ENCODE results near the gene RANBP10. TPM values are rescaled to one million over a fixed set of nuclear protein-coding genes. Genes with fewer than 3 reads are reported as not detected.

The RANBP10 gene
- total RNA-seq, 2 experiments from 2014 or later = 15.6 to 18.0 TPM

GRCh38 chr16:67828651-67829050 is 22.3 kb upstream of the RANBP10 start:
- peaks cover 9% of the 10 kb centered on the region for H3K4me1 Mint-ChIP-seq
- no peak overlapping the region for H3K27ac Mint-ChIP-seq
- peaks cover 12% of the 10 kb centered on the region for H3K36me3 Mint-ChIP-seq (ENCODE audit: low read depth)
- DNase-seq (no peak), ATAC-seq (no peak)
- H3K4me3 Mint-ChIP-seq = no peak overlapping the region
- H3K9me3 Mint-ChIP-seq (ENCODE audit: low read depth) = no peaks in the 10 kb centered on the region
- POLR2A ChIA-PET = no interaction called here
- intact Hi-C loops (cut with DNase I, micrococcal nuclease) = no loop called here
- no peaks in the 10 kb centered on the region for H3K27me3 Mint-ChIP-seq
- CTCF ChIA-PET = no interaction called here

GRCh38 chr16:67825906-67826305 is 19.5 kb upstream of the RANBP10 start:
- ChIA-PET CTCF (interaction anchor here (0.6 to 1.1 kb wide), 4 partner anchors 9 to 103 kb away, joined by 3 read pairs; no protein-coding TSS in a partner anchor), POLR2A (no interaction called here)
- no peaks in the 10 kb centered on the region for H3K27me3 Mint-ChIP-seq
- no peak for ATAC-seq
- H3K36me3 Mint-ChIP-seq (ENCODE audit: low read depth) = peaks cover 12% of the 10 kb centered on the region
- no peaks in the 10 kb centered on the region for H3K4me1 Mint-ChIP-seq
- intact Hi-C loops (cut with DNase I, micrococcal nuclease) = no loop called here
- no peak overlapping the region for H3K4me3 Mint-ChIP-seq
- no peak overlapping the region for H3K27ac Mint-ChIP-seq
- no peaks in the 10 kb centered on the region for H3K9me3 Mint-ChIP-seq (ENCODE audit: low read depth)
- no peak for DNase-seq

GRCh38 chr16:67825119-67825518 is 18.8 kb upstream of the RANBP10 start:
- ChIA-PET POLR2A (no interaction called here), CTCF (interaction anchor here (1.0 kb wide), 1 partner anchor 9 kb away, joined by 3 read pairs; no protein-coding TSS in a partner anchor)
- Mint-ChIP-seq H3K27me3 (no peaks in the 10 kb centered on the region), H3K4me1 (no peaks in the 10 kb centered on the region), H3K4me3 (no peak overlapping the region), H3K27ac (no peak overlapping the region), H3K36me3 (ENCODE audit: low read depth) (peaks cover 9% of the 10 kb centered on the region), H3K9me3 (ENCODE audit: low read depth) (no peaks in the 10 kb centered on the region)
- DNase-seq (no peak), ATAC-seq (no peak)
- intact Hi-C loops (cut with DNase I, micrococcal nuclease) = no loop called here

GRCh38 chr16:67822511-67822910 is 16.2 kb upstream of the RANBP10 start:
- DNase-seq (no peak), ATAC-seq (no peak)
- H3K9me3 Mint-ChIP-seq (ENCODE audit: low read depth) = no peaks in the 10 kb centered on the region
- H3K4me1 Mint-ChIP-seq = no peaks in the 10 kb centered on the region
- no peak overlapping the region for H3K4me3 Mint-ChIP-seq
- H3K36me3 Mint-ChIP-seq (ENCODE audit: low read depth) = peaks cover 3% of the 10 kb centered on the region
- no peak overlapping the region for H3K27ac Mint-ChIP-seq
- H3K27me3 Mint-ChIP-seq = no peaks in the 10 kb centered on the region
- ChIA-PET POLR2A (no interaction called here), CTCF (interaction anchor here (0.6 to 0.7 kb wide), 2 partner anchors 50 to 120 kb away, joined by 3 read pairs; no protein-coding TSS in a partner anchor)
- intact Hi-C loops (cut with DNase I, micrococcal nuclease) = no loop called here

- H3K9me3 Mint-ChIP-seq (ENCODE audit: low read depth) = no peaks in the 10 kb centered on the region
- H3K27me3 Mint-ChIP-seq = no peaks in the 10 kb centered on the region
- H3K36me3 Mint-ChIP-seq (ENCODE audit: low read depth) = peaks cover 3% of the 10 kb centered on the region
- CTCF ChIA-PET = interaction anchor here (0.7 kb wide), 1 partner anchor 62 kb away, joined by 3 read pairs; no protein-coding TSS in a partner anchor
- ATAC-seq (no peak), DNase-seq (no peak)
- intact Hi-C loops (cut with DNase I, micrococcal nuclease) = no loop called here
- H3K4me1 Mint-ChIP-seq = peaks cover 2% of the 10 kb centered on the region
- no peak overlapping the region for H3K27ac Mint-ChIP-seq
- POLR2A ChIA-PET = no interaction called here
- H3K4me3 Mint-ChIP-seq = no peak overlapping the region
Measured at GRCh38 chr16:67820608-67821259, 14.4 kb upstream of the RANBP10 start.

GRCh38 chr16:67814567-67814966 is 8.2 kb upstream of the RANBP10 start:
- Mint-ChIP-seq H3K36me3 (ENCODE audit: low read depth) (no peaks in the 10 kb centered on the region), H3K9me3 (ENCODE audit: low read depth) (no peaks in the 10 kb centered on the region), H3K4me1 (peaks cover 2% of the 10 kb centered on the region), H3K4me3 (no peak overlapping the region), H3K27me3 (no peaks in the 10 kb centered on the region), H3K27ac (no peak overlapping the region)
- DNase-seq (no peak), ATAC-seq (no peak)
- CTCF ChIA-PET = interaction anchor here (0.6 to 3.7 kb wide), 10 partner anchors 12 to 413 kb away, joined by 3 to 47 read pairs (median 4); no protein-coding TSS in a partner anchor
- POLR2A ChIA-PET = no interaction called here
- intact Hi-C loops (cut with DNase I, micrococcal nuclease) = no loop called here

GRCh38 chr16:67811899-67812298 is 5.5 kb upstream of the RANBP10 start:
- no peaks in the 10 kb centered on the region for H3K9me3 Mint-ChIP-seq (ENCODE audit: low read depth)
- ChIA-PET CTCF (interaction anchor here (0.8 to 1.9 kb wide), 2 partner anchors 92 to 139 kb away, joined by 3 to 5 read pairs; no protein-coding TSS in a partner anchor), POLR2A (no interaction called here)
- intact Hi-C loops (cut with DNase I, micrococcal nuclease) = no loop called here
- peaks cover 5% of the 10 kb centered on the region for H3K4me1 Mint-ChIP-seq
- DNase-seq = no peak
- no peak for ATAC-seq
- H3K27ac Mint-ChIP-seq = no peak overlapping the region
- no peak overlapping the region for H3K4me3 Mint-ChIP-seq
- H3K27me3 Mint-ChIP-seq = no peaks in the 10 kb centered on the region
- H3K36me3 Mint-ChIP-seq (ENCODE audit: low read depth) = no peaks in the 10 kb centered on the region

- H3K27ac Mint-ChIP-seq = peak overlapping the region; percentile 91
- DNase-seq (no peak), ATAC-seq (no peak)
- H3K36me3 Mint-ChIP-seq (ENCODE audit: low read depth) = peaks cover 23% of the 10 kb centered on the region
- POLR2A ChIA-PET = interaction anchor here (0.6 to 2.5 kb wide), 15 partner anchors 9 to 430 kb away, joined by 3 to 13 read pairs (median 4); partner anchors contain the start of genes ACD, ATP6V0D1, CTCF and DDX28
- no peaks in the 10 kb centered on the region for H3K9me3 Mint-ChIP-seq (ENCODE audit: low read depth)
- CTCF ChIA-PET = interaction anchor here (0.5 to 2.3 kb wide), 13 partner anchors 9 to 286 kb away, joined by 3 to 28 read pairs (median 4); partner anchors contain the start of gene NUTF2
- no peaks in the 10 kb centered on the region for H3K27me3 Mint-ChIP-seq
- intact Hi-C loops (cut with DNase I, micrococcal nuclease) = loop anchor here (1.0 to 10.0 kb wide), 5 partner anchors 161 to 504 kb away; partner anchors contain the start of genes DDX28 (in 1 of the 2), DUS2 (in 1 of the 2), ESRP2 (in 1 of the 2) and PRMT7 (in 1 of the 2)
- H3K4me3 Mint-ChIP-seq = peak overlapping the region; percentile 91
- H3K4me1 Mint-ChIP-seq = peaks cover 33% of the 10 kb centered on the region
Measured at GRCh38 chr16:67807148-67807682, 855 bp upstream of the RANBP10 start.

- Mint-ChIP-seq H3K4me3 (peak overlapping the region; percentile 91), H3K4me1 (peaks cover 46% of the 10 kb centered on the region), H3K36me3 (ENCODE audit: low read depth) (peaks cover 35% of the 10 kb centered on the region), H3K27me3 (no peaks in the 10 kb centered on the region), H3K9me3 (ENCODE audit: low read depth) (no peaks in the 10 kb centered on the region), H3K27ac (peak overlapping the region; percentile 70)
- POLR2A ChIA-PET = interaction anchor here (0.9 to 2.5 kb wide), 11 partner anchors 10 to 432 kb away, joined by 3 to 13 read pairs (median 6); partner anchors contain the start of genes ATP6V0D1, CTCF, DDX28 and DPEP2
- CTCF ChIA-PET = interaction anchor here (0.5 to 2.3 kb wide), 13 partner anchors 11 to 285 kb away, joined by 3 to 28 read pairs (median 5); partner anchors contain the start of genes GFOD2 and NUTF2
- intact Hi-C loops (cut with DNase I, micrococcal nuclease) = loop anchor here (1.0 to 10.0 kb wide), 19 partner anchors 10 to 642 kb away; partner anchors contain the start of genes GFOD2 (in 2 of the 2), NFATC3 (in 2 of the 2), THAP11 (in 2 of the 2) and ACD (in 1 of the 2)
- DNase-seq (peak; percentile 23), ATAC-seq (no peak)
Measured at GRCh38 chr16:67805718-67806427, 487 bp downstream of the RANBP10 start.

GRCh38 chr16:67804853-67805542 is 1.4 kb downstream of the RANBP10 start:
- H3K36me3 Mint-ChIP-seq (ENCODE audit: low read depth) = peaks cover 43% of the 10 kb centered on the region

More at GRCh38 chr16:67804853-67805542, 1.4 kb downstream of the RANBP10 start:
- POLR2A ChIA-PET = no interaction called here
- Mint-ChIP-seq H3K27ac (peak overlapping the region; percentile 70), H3K27me3 (no peaks in the 10 kb centered on the region), H3K4me3 (peak overlapping the region; percentile 91), H3K9me3 (ENCODE audit: low read depth) (no peaks in the 10 kb centered on the region), H3K4me1 (peaks cover 55% of the 10 kb centered on the region)
- CTCF ChIA-PET = interaction anchor here (6.4 kb wide), 1 partner anchor 10 kb away, joined by 47 read pairs; no protein-coding TSS in a partner anchor
- intact Hi-C loops (cut with DNase I, micrococcal nuclease) = loop anchor here in 1 of 2 experiments (10.0 kb wide), 1 partner anchor 280 kb away; the partner anchor contains the start of gene RIPOR1
- ATAC-seq (no peak), DNase-seq (no peak)

All from activated CD4-positive, alpha-beta T cell treated with anti-CD3 and anti-CD28 coated beads for 36 hours (primary cell).